Activated CD4-positive, CD25-positive, alpha-beta regulatory T cell treated with anti-CD3 and anti-CD28 coated beads, Interleukin-2, amount 50 U/mL, for 24 hours (primary cell): ENCODE measurements around the gene CLINT1.
A peak's percentile ranks its signal among the peaks of the same experiment; 100 is the strongest.
"Not testable (repeated sequence)": the region's sequence is repeated elsewhere in the genome, so short reads cannot be mapped to it uniquely, and the experiment has no call there.

ENCODE experiments used
- ATAC-seq, 2 donors: fragments of 150-1000 bp; cut with Tn5 transposase; one replicate each; pipeline ENCODE4 v1.10.0; 2021; ENCODE audit warnings: mild to moderate bottlenecking in 1 of 2, moderate library complexity in 1 of 2

The CLINT1 gene

DNA sequence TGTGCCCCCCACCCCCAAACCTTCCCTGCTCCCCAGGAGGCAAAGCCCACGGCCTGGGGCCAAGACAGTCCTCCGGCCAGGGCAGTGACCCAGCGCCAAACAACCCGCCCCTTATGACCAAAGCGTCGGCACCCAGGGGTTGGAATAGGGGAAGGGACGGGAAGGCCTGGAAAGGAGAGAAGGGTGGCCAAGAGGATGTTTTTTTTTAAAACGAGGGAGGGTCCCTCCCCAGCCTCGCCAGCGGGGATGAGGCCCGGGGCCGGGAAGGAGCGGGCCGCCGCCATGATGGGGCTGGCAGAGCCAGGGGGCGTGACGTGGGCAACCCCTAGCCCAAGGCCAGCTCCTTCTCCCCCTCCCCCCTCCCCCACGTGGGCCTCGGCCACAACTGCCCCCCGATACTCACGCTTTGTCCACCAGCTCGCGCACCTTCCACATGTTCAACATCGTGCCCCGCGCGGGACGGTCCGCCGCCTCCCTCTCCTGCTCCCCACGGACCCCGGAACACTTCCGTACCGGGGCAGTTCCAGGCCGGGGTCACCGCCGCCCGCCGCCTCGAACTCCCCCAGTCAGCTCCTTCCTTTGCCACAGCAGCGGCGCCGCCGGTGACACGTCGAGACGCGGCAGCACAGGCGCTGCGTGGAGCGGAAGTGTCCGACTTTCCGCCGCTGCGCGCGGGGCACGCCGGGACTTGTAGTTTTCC, at the start of gene CLINT1:
Gene CLINT1, minus strand, starts transcription at position 619 of the 700 bp plus-strand sequence. Its CDS starts 175 bp downstream, at position 444.
- peak; percentile 83 to 89 for ATAC-seq

DNA sequence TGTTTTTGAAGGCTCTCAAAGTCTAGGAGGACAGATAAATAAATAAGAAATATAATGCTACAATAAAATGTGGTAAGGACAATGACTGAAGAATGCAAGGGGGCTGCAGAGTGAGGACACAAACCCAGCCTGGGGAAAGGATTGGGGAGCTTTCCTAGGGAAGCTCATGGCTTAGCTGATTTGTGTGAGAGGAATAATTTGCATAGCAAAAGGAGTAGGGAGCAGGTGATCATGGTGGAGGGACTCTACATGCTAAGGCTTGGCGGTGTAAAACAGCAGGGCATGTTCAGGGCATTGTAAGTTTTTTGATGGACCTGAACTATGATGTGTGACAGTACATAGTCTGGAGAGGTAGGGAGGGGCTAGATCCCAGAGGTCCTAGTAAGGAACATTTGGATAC, 49.5 kb upstream of the CLINT1 start:
- no peak for ATAC-seq

- no peak for ATAC-seq
Measured at GRCh38 chr5:157907479-157907878, 48.5 kb upstream of the CLINT1 start.

GRCh38 chr5:157903117-157903450, 44.1 kb upstream of the CLINT1 start:
- ATAC-seq = no peak

DNA sequence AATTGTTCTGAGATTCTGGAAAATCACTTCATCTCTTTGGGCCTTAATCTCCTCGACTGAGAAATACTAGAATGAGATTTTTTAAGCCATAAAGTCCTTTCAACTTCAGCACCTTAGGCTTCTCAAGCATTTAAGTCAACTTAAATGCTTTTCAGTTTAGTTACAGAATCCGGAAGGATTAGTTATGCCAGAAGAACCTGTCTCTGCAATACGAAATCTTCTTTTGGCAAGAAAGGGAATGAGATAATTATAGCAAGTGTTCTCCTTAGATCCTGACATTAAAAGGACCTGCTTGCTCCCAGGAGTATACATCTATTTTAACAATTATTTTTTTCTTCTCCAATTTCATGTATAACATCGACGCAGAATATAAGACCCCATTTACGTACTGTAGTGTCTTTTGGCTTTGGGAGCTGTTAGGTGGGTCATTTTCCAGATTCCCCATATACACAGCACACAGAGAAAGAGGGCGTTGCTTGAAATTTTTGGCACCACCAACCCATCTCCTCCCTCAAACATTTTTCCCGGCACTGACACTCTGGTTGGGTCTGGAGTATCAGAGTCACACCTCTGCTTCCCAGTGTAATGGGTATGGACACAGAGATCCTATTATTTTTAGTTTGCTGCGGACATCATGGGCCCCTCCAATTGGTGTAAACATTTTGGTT, 43.6 kb upstream of the CLINT1 start:
- ATAC-seq = no peak

DNA sequence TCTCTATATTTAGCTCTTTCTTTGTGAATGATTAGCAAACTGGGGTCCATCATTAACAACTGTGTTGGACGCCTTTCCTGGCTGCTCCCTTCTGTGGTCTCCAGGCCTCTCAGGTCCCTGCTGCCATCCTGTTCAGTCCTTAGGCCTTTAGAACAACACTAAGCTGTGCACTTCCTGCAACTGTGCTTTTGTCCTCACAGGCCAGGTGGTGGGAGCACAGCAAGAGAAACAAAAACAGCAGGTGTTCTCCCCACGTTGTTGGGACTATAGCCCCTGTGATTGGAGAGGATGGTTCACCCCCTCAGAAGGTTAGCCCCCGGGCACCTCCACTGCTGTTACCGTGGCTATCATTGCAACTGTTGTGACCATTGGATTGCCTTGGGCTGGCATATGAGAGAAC, 41.7 kb upstream of the CLINT1 start:
- no peak for ATAC-seq

GRCh38 chr5:157893611-157894010, 34.7 kb upstream of the CLINT1 start:
- no peak for ATAC-seq

- ATAC-seq = peak in 1 of 2 donors; percentile 58
Measured at GRCh38 chr5:157892974-157893373, 34.0 kb upstream of the CLINT1 start.

DNA sequence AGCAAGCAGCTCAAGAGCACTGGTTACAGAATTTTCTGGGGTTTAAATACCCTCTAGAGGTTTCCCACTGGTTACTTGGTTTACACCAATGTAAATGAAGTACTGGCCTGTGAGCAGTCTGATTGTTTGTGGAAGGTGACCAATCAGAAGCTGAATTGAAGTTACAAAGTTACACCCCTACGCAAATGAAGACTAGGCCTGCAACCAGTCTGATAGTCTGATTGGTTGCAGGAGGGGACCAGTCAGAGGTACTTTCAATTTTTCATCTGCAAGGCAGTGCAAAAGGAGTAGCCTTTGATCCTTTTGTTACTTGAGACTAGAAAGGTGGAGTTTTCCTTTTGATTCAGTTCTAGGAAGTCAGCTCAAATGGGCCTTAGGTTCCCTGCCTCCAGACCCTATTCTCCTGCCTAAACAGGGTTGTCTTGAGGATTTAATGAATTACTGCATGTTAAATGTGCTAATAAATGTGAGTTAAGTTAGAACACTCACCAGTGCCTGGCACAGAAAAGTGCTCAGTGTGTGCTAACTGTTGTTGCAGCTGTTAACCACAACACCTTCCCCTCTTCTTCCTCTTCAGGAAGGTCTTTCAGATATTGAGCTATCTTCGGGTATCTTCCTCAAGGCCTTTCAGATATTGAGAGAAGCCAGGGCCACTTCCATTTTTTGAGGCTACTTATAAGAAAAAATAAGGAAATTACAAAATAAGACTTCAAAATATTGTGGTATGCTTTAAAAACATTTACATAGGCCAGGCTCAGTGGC, 32.1 kb upstream of the CLINT1 start:
- ATAC-seq = no peak

GRCh38 chr5:157888814-157889532, 30.0 kb upstream of the CLINT1 start:
- ATAC-seq = no peak

- no peak for ATAC-seq
Measured at GRCh38 chr5:157886796-157887380, 27.9 kb upstream of the CLINT1 start.

GRCh38 chr5:157885051-157885450, 26.1 kb upstream of the CLINT1 start:
- not testable (repeated sequence) for ATAC-seq

GRCh38 chr5:157881498-157881897, 22.6 kb upstream of the CLINT1 start:
- ATAC-seq = not testable (repeated sequence)

- ATAC-seq = no peak
Measured at GRCh38 chr5:157877821-157878220, 18.9 kb upstream of the CLINT1 start.

DNA sequence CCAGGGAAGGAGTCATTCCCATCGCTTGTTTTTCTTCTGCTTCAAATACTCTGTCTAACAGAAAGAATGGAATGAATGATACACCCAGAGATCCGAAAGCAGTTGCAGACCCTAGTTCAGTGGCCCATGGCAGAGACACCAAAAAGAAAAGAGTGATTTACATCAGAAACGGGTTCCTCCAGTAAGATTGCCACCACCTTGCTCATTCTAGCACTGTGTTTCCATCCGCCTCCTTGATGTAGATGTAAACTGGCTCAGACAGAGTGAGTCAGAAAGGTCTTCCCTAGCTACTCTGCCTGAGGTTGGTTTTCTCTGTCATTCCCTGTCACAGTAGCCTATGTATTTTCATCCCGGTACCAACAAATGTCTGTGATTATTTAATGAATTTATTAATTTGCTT, 15.9 kb upstream of the CLINT1 start:
- ATAC-seq = peak in 1 of 2 donors; percentile 9

DNA sequence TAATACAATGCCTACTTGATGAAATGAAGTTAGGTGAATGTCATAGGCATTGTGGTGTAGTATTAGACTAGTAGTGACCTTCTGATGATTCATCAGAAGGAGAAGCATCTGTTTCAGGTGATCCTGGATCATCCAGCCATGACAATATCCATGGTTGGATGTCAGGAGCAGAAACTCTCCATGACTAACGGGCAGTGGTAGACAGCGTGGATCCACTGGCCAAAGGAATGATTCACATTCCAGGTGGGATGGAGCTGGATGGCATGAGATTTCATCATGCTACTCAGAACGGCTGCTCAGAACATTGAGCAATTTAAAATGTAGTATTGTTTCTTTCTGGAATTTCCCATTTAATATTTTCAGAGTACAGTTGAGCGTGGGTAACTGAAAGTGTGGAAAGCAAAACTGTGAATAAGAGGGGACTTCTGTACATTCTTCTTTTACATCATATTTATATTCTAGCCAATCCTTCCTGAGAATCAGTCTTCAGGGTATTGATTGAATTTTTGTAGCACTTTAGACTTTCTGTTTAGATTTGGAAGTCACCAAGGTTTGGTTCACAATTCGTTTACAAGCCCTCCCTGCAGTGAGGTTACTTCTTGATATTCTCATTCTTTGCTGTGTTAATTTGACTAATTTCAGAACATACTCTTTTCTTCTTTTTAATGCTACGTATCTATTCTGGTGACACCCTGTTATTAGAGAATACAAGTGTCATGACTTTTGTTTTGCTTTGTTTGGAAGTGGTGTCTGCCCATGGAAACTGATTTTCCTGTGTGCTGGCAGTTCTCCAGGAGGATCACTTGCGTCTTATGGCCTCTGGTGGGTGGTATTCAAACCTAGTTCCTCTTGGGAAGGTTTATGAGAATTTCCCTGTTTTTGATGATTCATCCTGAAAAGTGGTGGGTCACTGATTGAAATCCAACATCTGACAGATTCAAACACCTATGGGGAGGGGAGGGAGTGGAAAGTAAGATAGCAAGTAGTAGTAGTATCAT, 12.2 kb upstream of the CLINT1 start:
- ATAC-seq = peak; percentile 60 to 67

DNA sequence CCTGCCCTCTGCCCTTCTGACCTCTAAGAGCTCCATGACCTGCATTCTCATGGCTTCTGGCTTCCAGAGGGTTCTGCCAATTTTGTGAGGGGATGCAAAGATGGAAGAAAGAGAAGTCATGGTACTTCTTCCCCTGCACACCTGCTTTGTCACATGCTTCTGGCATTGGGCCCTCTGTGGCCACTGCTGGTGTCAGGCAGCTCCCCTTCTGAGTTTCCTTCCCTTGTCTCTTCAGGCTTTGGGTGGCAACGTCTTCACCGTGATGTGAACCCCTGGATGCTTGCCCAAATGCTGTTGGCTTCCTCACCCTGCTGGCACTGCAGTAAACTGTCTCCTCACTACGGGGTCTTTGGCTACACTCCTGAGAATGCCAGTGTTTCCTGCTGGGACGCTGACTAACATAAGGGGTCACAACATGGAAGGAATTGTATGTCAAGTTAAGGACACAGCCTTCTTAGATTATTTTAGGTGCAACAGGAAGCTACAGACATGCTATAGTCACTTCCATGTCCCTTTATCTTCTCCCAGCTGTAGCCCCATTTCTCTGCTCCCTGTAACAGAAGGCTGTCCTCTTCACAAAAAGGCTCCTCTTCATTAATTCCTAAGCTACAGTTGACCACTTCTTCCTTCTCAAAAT, 8.9 kb upstream of the CLINT1 start:
- ATAC-seq = no peak

DNA sequence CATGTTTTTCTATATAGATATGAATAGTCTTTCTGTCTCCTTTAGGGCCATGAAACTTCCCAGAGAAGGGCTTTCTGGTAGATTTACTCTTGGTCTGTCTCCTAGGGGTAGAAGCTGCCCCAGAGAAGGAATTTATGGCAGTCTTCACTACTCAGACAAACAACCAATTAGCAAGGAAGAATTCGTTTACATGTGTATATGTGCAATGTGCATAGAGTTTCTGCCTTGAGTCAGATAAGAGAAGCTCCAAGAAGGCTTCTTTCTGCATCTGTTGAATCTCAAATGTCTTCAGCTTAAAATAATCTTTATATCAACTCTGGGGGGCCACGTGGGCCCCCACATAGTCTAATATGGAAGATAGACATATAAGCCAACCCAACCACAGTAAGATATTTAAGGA, 7.6 kb upstream of the CLINT1 start:
- no peak for ATAC-seq

- no peak for ATAC-seq
Measured at GRCh38 chr5:157865781-157866180, 6.8 kb upstream of the CLINT1 start.

DNA sequence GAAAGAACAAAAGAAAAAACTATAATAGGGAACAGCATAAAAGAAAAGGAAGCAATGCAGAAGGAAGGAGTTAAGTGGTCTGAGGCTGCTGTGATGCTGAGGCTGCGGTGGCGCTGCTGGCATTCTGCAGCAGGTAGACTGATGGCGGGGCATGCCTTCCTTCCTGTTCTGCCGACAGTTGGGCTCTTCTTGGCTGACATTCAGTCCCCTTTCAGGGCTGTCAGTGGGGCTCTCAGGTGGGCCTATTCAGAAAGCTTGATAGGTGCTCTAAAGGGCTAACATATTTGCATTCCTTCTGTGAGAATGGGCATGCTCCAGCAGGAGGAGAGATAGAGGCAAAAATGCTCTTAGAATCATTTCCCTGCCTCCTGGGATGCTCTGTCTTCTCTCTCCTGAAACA, 5.1 kb upstream of the CLINT1 start:
- ATAC-seq = no peak
